HuH-7.5 (cell line): Measurements from ENCODE around the gene TMEM203.

Source experiments
- DNase-seq: peaks from one replicate; pipeline ENCODE4 v3.0.0; 2011; ENCODE audit warnings: low spot score

The TMEM203 gene

GRCh38 chr9:137164370-137165249, 40.8 kb downstream of the TMEM203 start:
- DNase-seq = no peak

DNA sequence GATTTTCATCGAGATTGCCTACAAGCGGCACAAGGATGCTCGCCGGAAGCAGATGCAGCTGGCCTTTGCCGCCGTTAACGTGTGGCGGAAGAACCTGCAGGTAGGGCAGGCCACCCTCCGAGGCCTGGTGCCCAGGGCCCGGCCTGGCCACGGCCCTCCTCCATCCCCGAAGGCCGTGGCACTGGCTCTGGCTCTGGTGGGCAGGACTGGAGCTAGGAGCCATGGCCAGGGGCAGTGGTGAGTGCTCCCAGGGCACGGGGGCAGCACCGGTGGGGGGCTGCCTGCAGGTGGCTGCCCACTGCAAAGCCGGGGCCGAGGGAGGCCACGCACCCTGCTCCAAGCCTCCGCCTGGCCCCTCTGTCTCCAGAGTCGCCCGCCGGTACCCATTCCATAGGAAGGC, 41.6 kb downstream of the TMEM203 start:
- no peak for DNase-seq

- DNase-seq = no peak
Observed at GRCh38 chr9:137163365-137163715, 42.1 kb downstream of the TMEM203 start.

GRCh38 chr9:137162505-137163364, 42.7 kb downstream of the TMEM203 start:
- peak; percentile 91 for DNase-seq

DNA sequence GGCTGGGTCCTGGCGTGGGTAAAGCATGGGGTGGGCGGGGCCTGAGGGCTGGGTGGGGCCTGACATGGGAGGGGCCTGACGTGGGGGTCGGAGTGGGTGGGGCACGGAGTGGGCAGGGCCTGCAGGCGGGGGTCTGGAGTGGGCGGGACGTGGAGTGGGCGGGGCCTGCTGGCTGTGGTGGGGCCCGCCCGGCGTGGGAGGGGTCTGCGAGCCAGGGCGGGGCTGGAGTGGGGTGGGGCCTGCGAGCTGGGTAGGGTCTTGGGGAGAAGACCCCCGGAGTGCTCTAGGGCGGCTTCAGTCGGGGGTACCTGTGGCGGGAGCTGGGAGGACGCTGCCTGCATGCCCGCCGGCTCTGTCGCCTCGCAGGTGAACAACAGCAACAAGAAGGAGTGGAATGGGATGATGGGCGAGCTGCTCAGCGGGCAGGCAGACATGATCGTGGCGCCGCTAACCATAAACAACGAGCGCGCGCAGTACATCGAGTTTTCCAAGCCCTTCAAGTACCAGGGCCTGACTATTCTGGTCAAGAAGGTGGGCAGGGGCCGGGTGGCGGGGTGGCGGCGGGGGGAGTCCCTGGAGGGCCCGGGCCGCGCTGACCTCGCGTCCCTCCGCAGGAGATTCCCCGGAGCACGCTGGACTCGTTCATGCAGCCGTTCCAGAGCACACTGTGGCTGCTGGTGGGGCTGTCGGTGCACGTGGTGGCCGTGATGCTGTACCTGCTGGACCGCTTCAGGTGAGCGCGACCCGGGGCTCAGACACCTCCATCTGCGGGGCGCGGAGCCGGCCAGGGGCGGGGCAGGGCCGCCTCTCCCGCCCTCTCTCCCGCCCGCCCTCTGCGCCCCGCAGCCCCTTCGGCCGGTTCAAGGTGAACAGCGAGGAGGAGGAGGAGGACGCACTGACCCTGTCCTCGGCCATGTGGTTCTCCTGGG, 43.6 kb downstream of the TMEM203 start:
- no peak for DNase-seq

GRCh38 chr9:137160716-137161557, 44.5 kb downstream of the TMEM203 start:
- no peak for DNase-seq

DNA sequence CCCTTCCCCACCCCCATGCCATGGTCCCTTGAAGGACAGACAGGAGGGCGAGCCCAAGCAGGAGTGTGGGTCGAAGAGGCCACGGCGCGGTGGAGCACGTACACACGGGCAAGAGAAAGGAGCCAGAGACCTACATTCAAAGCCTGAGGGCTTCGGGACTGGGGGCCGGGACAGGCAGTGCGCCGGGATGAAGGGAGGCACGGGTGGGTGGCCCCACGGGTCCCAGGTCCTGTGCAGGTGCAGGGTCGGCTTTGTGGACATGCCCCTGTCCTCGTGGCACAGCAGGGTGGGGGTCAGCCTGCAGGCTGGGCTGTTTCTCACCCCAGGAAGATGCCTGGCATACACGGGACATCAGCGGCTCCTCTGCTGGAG, 45.4 kb downstream of the TMEM203 start:
- no peak for DNase-seq

GRCh38 chr9:137159105-137160053, 46.1 kb downstream of the TMEM203 start:
- no peak for DNase-seq

DNA sequence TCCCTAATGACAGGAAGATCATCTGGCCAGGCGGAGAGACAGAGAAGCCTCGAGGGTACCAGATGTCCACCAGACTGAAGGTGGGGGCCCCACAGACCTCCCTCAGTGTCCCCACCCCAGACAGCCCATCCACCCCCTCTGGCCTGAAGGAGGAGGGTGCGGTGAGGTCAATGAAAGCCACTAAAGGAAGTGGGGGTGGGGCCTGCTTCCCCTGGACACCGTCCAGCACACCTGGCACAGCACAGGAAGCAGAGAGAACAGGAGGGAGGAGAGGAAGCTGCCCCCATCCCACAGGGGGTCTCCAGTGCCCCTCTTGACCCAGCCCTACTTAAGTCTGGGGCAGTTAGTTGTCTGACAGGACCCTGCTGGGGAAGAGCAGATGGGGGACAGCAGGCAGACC, 46.8 kb downstream of the TMEM203 start:
- DNase-seq = no peak

DNA sequence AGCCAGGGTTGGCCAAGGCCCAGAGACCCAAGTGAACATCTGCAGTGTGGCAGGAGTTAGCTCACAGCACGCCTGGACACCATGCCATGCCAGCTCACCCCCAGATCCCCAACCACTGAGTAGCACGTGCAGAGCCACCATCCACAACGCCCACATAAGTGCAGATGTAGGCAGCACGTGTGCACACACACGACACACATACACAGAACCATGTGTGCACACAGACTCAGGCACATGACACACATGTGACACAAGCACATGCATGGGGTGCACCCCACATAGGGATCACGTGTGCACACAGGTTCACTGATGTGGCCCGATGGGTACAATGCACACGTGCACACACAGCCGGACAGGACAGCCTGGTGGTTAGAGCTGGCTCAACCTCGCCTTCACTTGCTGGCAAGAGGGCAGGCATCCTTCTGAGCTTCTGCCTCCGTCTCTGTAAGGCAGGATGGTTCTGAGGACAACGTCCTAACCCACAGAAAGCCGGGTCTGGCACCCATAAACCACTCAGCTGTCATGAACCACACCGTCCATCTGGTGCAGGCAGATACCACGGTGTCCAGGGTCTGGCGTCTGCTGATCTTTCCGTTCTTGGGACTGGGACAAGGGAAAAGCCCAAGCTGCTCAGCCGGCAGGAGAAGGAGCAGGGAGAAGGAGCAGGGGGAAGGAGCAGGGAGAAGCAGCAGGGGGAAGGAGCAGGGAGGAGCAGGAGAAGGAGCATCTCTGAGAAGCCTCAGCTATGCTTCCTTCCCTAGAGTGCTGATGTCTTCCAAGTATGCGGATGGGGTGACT, 47.6 kb downstream of the TMEM203 start:
- no peak for DNase-seq

GRCh38 chr9:137156567-137157375, 48.7 kb downstream of the TMEM203 start:
- DNase-seq = no peak
